HG03175 (cell line): Measurements from ENCODE around the gene FAM240B.

Experiments
- ATAC-seq: cut with Tn5 transposase; IDR thresholded peaks from one replicate; pipeline ENCODE4 v1.9.1; 2021; ENCODE audit warnings: mild to moderate bottlenecking, moderate library complexity; ENCODE audit not compliant: unreplicated experiment

Gene FAM240B

DNA sequence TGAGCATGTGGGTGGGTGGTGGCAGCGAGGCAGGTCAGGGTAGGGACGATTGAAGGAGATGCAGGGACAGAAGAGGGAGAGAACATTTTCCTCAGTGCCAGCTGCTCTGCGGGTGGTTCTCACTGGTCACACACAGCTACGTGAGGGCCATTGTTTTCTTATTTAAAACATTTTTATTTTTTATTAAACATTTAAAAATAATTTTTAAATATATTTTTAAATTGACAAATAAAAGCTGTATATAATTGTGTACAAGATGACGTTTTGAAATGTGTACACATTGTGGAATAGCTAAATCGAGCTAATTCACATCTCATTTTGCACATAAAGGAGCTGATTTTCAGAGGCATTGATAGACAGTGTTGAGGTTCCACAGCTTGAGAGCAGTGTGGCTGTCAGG, 14.0 kb downstream of the FAM240B start:
- no peak for ATAC-seq

GRCh38 chr9:38700695-38701094, 19.2 kb downstream of the FAM240B start:
- no peak for ATAC-seq

DNA sequence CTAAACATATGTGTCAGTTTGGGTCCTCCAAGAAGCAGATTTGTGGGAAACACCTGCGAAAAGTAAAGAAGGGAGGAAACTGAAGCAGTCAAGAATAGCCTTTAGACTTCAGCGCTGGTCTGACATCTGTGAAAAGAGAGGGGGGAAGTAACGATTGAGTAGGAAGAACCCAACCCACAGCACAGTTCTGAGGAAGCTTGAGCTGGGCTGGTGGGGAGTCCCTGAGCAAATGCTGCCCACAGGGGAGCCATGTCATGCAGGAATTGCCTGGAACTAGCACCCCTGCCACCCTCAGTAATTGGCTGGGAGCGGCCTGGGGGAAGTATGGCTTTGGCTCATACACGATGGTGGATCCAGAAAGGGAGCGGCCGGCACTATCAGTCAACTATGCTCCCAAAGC, 20.6 kb downstream of the FAM240B start:
- ATAC-seq: no peak

GRCh38 chr9:38697776-38698300, 22.1 kb downstream of the FAM240B start:
- ATAC-seq: no peak

DNA sequence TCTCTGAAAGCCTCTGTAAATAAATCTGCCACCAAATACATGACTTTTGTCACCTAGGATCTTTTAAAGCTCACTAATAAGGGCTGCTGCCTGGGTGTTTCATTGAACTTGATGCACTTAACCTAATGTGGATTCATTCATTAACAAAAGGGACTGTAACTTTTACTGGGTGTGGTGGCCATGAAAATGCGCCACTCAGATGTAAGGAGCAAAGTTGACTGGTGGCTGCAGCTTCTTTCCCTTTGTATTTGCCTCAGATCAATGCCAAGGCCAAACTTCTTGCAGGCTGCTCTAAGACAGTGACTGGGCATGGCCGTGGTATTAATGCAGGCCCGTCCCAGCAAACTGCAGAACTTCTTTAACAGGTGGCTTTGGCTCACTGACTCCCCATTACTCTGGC, 22.9 kb downstream of the FAM240B start:
- no peak for ATAC-seq

DNA sequence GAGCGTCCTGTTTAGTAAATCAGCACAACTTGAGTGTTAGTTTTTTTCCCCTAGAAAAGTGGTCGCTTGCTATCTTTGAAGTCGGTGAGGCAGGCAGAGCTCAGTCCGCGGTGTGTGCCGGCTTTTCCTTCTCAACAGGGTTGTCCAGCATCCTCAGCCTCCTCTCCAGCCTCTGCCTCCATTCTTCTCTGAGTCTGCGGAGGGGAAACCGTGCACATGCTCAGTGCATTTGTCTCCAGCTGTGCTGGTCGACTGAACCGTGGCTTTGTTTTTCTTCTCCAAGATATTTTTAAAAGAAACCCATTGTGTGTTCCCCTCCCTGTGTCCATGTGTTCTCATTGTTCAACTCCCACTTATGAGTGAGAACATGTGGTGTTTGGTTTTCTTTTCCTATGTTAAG, 25.3 kb downstream of the FAM240B start:
- ATAC-seq: no peak

DNA sequence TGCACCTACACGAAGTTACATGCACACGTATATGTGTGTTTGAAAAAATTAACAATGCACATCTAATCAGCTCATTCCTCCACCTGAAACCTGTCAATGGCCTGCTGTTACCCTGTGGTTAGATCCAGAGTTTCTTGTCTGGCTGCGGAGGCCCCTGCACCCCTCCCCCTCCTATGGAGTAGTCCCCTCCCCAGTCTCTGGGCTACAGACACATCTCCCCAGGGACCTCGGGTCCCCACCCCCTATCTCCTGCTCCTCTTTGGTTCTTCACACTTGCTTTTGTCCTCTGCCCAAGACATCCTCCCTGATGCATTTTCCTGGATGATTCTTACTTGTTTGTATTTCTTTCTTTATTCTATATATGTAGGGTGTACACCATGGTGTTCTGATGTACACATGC, 27.2 kb downstream of the FAM240B start:
- no peak for ATAC-seq

- no peak for ATAC-seq
These were observed 29.4 kb downstream of the FAM240B start for GRCh38 chr9:38690574-38690973.

- ATAC-seq: no peak
These were observed 30.3 kb downstream of the FAM240B start for GRCh38 chr9:38689678-38690077.

- no peak for ATAC-seq
These were observed 31.9 kb downstream of the FAM240B start for GRCh38 chr9:38687992-38688391.

DNA sequence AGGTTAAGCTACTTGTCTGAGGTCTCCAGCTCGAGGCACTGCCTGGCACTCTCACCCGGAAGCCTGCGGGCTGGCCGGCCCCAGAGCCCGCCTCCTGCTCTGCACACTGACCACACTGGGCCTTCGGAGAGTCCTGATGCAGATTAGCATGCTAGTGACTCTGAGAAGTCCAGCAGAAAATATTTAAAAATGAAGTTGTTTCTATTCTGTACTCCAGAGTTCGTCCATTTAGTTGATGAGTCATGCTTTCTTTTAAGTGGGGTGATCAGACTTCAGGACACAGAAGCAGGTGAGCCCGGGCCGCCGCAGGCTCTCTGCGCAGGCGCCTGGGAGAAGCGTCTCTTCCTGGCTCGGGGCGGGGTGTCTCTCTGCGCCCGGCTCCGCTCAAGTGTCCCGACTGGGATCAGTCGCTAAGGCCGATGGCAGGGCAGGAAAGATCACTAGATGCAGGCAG, 32.5 kb downstream of the FAM240B start:
- ATAC-seq: no peak

DNA sequence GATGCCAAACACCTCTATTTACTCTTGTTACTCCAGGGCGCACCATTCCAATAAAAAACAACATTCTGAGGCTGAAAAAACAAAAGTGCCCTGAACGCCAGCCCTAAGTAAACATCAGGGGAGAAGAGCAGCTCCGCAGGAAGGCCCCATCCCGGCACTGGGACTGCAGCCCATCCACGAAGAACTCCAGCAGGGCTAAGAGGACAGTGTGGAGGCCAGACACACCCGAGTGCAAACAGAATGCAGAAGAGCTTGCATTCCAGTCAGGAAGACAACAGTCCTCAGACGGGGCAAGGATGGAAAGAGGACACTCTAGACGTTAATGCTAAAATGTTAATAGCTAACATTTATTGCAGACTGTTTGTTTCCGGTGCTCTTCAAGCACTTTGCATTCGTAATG, 33.0 kb downstream of the FAM240B start:
- ATAC-seq: no peak

- ATAC-seq: no peak
These were observed 34.4 kb downstream of the FAM240B start for GRCh38 chr9:38685535-38685934.

DNA sequence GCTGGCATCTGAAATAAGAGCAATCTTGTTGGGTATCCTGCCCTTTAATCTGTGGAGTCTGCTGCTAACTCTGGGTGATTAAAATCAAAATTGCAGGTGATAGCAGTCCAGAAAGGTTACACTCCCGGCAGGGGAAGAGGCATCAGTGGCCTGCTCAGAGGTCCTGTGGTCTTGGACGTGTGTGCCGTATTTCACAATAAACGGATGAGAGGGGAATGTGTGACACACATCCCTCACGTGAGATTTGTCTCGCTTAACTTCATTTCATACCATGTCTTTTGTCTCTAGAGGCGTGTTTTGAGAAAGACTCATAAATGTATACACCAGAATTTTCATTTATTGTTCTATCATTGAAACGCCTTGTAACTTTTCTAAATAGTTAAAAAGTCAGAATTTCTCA, 36.6 kb downstream of the FAM240B start:
- no peak for ATAC-seq

DNA sequence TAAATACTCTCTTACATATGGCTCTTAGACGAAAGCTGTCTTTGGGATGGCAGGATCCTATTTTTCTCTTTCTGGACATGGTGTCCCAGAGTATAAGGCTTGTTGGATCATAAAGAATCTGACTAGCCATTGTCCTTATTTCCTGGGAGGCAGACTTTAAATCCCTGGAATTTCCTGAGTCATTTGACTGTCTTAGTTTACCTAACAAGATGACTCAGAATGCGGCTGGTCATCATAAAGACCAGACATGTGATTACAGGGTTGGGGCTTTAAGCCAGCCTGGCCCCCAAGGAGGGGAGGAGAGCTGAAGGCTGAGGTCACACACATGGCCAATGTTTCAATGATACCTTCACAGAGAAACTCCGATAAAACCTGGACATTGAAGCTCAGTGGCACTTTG, 37.2 kb downstream of the FAM240B start:
- ATAC-seq: no peak

DNA sequence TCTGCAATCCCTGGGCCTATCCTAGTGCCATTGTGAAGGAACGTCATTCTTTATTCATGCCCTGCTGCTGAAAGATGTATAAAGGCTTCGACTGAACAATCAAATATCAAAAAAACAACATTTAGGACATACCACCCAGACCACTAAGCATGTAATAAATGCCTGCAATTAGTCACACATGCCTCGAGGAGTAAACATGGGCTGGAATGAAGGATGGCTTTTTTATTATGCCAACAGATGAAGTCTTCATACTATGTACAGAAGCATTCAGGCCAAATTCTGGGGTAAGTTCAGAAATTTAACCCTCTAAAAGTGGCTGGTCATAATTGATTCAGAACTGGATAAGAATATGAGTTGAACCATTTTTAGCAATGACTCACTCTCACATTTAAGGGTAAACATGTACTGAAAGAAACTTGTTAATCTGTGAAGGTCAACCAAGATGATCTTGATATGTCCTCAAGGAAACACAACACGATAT, 38.1 kb downstream of the FAM240B start:
- ATAC-seq: no peak

GRCh38 chr9:38680837-38681445, 39.0 kb downstream of the FAM240B start:
- no peak for ATAC-seq

DNA sequence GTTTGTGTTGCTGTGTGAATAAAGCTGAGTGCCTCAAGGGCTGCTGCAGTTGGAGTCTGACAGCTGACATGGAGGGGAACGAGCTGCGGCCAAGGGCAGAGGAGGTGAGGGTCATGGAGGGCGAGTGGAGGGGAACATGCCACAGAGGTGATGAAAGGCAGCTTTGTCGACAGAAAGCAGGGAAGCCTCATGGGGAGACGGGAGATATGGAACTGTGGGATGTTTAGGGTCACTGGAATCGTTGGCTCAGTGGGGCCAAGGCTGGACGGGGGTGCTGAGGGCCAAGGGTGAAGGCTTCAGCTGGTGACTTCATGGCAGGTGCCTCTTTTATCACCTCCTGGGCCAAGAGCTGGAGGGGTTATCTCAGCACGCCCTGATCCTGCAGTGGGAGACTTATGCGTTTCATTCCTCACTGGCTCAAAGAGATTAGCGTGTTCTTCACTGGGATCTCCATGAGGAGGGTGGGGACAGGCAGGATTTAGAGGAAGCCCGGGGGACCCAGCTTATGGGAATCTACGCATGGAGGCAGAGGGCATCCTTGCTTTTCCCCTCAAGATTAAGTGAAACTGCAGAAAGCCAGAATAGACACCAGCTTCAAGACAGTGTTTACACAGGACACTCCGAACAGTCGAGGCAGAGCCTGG, 42.2 kb downstream of the FAM240B start:
- ATAC-seq: no peak

- ATAC-seq: no peak
These were observed 44.1 kb downstream of the FAM240B start for GRCh38 chr9:38675831-38676230.

GRCh38 chr9:38675211-38675610, 44.7 kb downstream of the FAM240B start:
- no peak for ATAC-seq

- ATAC-seq: no peak
These were observed 46.3 kb downstream of the FAM240B start for GRCh38 chr9:38673399-38674193.

- no peak for ATAC-seq
These were observed 48.2 kb downstream of the FAM240B start for GRCh38 chr9:38671748-38672147.
